HepG2 (cell line): Measurements from ENCODE around the gene COX4I1. TPM values are rescaled to one million over a fixed set of nuclear protein-coding genes. Genes with fewer than 3 reads are reported as not detected.

Experiments used
- ATAC-seq: fragments of 200-7000 bp; cut with Tn5 transposase; 3 replicates; pipeline ENCODE4 v1.9.1; 2020; ENCODE audit warnings: mild to moderate bottlenecking, moderate library complexity
- BruUV-seq: library from RNA; stranded (reverse); fragments of 400-500 nt; replicated peaks from 2 replicates; lab custom pipeline; 2021; lab: Mats Ljungman, UMichigan
- CTCF ChIA-PET: fragments of 300-600 bp; formaldehyde crosslinking; extraction: SDS; loops from one replicate; lab custom pipeline; 2021; ENCODE audit warnings: low total read pairs, inconsistent platforms, low intra/inter-chr PET ratio; lab: Yijun Ruan, JAX
- POLR2A ChIA-PET: fragments of 350-600 bp; sonication (Branson Sonifier 250); formaldehyde crosslinking; loops from one replicate; lab custom pipeline; 2020; ENCODE audit warnings: antibody characterized with exemption, inconsistent platforms; lab: Yijun Ruan, JAX
- DNase-seq: peaks from one replicate; pipeline ENCODE4 v3.0.0-alpha.2; 2015; ENCODE audit warnings: low spot score
- FAIRE-seq: peaks from 3 replicates; lab custom pipeline; 2011; peaks lifted over from hg19 to GRCh38; lab: Jason Lieb, UNC
- H2AFZ ChIP-seq: one replicate; pipeline ENCODE4 v1.6.1; 2011; ENCODE audit warnings: low read length, inconsistent platforms
- H3K27ac ChIP-seq: fragments of 300-600 bp; 3 replicates; pipeline ENCODE4 v1.8.0; 2011; ENCODE audit warnings: mixed run types, mild to moderate bottlenecking, mixed read lengths, low read length, inconsistent platforms; ENCODE audit not compliant: insufficient read depth; ENCODE audit errors: extremely low read length
- H3K27me3 ChIP-seq, 2 experiments: fragments of 200-600 bp in 1 of 2; 2 replicates in 1 of 2; 3 replicates in 1 of 2; pipeline versions ENCODE4 v1.6.0 to v1.8.0; 2011; ENCODE audit warnings: low read length in 2 of 2, mild to moderate bottlenecking in 2 of 2, moderate library complexity in 2 of 2, inconsistent platforms in 1 of 2; ENCODE audit not compliant: insufficient read depth in 2 of 2, control insufficient read depth in 1 of 2
- H3K36me3 ChIP-seq, 2 experiments: fragments of 200-600 bp in 1 of 2; replicated peaks in 1 of 2; 2 replicates in 1 of 2; 3 replicates in 1 of 2; pipeline versions ENCODE4 v1.5.1 to v1.8.0; 2011; ENCODE audit warnings: low read length in 2 of 2, inconsistent platforms in 1 of 2; ENCODE audit not compliant: insufficient read depth in 2 of 2, control insufficient read depth in 1 of 2
- H3K4me1 ChIP-seq: 2 replicates; pipeline ENCODE4 v1.5.1; 2012; ENCODE audit warnings: low read length, inconsistent platforms; ENCODE audit not compliant: insufficient read depth
- H3K4me2 ChIP-seq: 2 replicates; pipeline ENCODE4 v1.6.0; 2011; ENCODE audit warnings: low read depth, low read length, inconsistent platforms
- H3K4me3 ChIP-seq, 3 experiments: fragments of 200-600 bp in 1 of 3; sonication (generic), shearing (Covaris generic) in 1 of 3; replicated peaks in 1 of 3; 2 replicates each; pipeline ENCODE4 v1.5.1; 2011 to 2016; ENCODE audit warnings: low read length in 3 of 3, inconsistent platforms in 2 of 3, low read depth in 2 of 3, mild to moderate bottlenecking in 2 of 3, control low read depth in 1 of 3, mixed read lengths in 1 of 3; ENCODE audit not compliant: insufficient read depth in 1 of 3
- H3K79me2 ChIP-seq: one replicate; pipeline ENCODE4 v1.6.1; 2011; ENCODE audit warnings: low read length, inconsistent platforms; ENCODE audit not compliant: insufficient read depth
- H3K9ac ChIP-seq: 2 replicates; pipeline ENCODE4 v1.6.0; 2011; ENCODE audit warnings: mild to moderate bottlenecking, low read depth, low read length, inconsistent platforms; ENCODE audit not compliant: insufficient read depth
- H3K9me3 ChIP-seq: 2 replicates; pipeline ENCODE4 v1.5.1; 2012; ENCODE audit warnings: mild to moderate bottlenecking, low read length
- H4K20me1 ChIP-seq: 2 replicates; pipeline ENCODE4 v1.6.0; 2011; ENCODE audit warnings: inconsistent platforms, mild to moderate bottlenecking, low read length, moderate library complexity; ENCODE audit not compliant: insufficient read depth
- MIXL1 ChIP-seq: IDR thresholded peaks from 2 replicates; pipeline ENCODE4 v1.6.1; 2016
- NKX3-1 ChIP-seq: sonication (generic); formaldehyde crosslinking; IDR thresholded peaks from 2 replicates; pipeline ENCODE4 v1.5.0; 2020; ENCODE audit warnings: missing genetic modification reagents
- POLR2AphosphoS2 ChIP-seq: IDR thresholded peaks from 2 replicates; pipeline ENCODE4 v1.6.1; 2011; ENCODE audit warnings: low read depth, low read length, improper control_type of control experiment
- SIX4 ChIP-seq: sonication (generic); formaldehyde crosslinking; IDR thresholded peaks from 2 replicates; pipeline ENCODE4 v1.4.0; 2020; ENCODE audit warnings: missing genetic modification reagents
- SMARCE1 ChIP-seq: fragments of 450-650 bp; IDR thresholded peaks from 2 replicates; pipeline ENCODE4 v1.6.1; 2017; ENCODE audit warnings: borderline replicate concordance
- ZNF121 ChIP-seq: sonication (generic); formaldehyde crosslinking; IDR thresholded peaks from 2 replicates; pipeline ENCODE4 v1.5.0; 2020; ENCODE audit warnings: mild to moderate bottlenecking, missing genetic modification reagents
- ZNF20 ChIP-seq: sonication (generic); formaldehyde crosslinking; IDR thresholded peaks from 2 replicates; pipeline ENCODE4 v1.4.0; 2020; ENCODE audit warnings: mild to moderate bottlenecking, moderate library complexity, missing genetic modification reagents
- ZNF530 ChIP-seq: sonication (generic); formaldehyde crosslinking; IDR thresholded peaks from 2 replicates; pipeline ENCODE4 v1.5.0; 2020; ENCODE audit warnings: low read depth, mild to moderate bottlenecking, missing genetic modification reagents
- ZNF570 ChIP-seq: sonication (generic); formaldehyde crosslinking; IDR thresholded peaks from 2 replicates; pipeline ENCODE4 v1.4.0; 2020; ENCODE audit warnings: mild to moderate bottlenecking, missing genetic modification reagents, borderline replicate concordance
- ZNF614 ChIP-seq: IDR thresholded peaks from 2 replicates; pipeline ENCODE4 v1.6.1; 2018; ENCODE audit warnings: missing biosample characterization, missing genetic modification reagents, inconsistent platforms, borderline replicate concordance
- ZNF619 ChIP-seq: sonication (generic); formaldehyde crosslinking; IDR thresholded peaks from 2 replicates; pipeline ENCODE4 v1.4.0; 2020; ENCODE audit warnings: mild to moderate bottlenecking, missing genetic modification reagents
- ZNF768 ChIP-seq: sonication (generic); formaldehyde crosslinking; IDR thresholded peaks from 2 replicates; pipeline ENCODE4 v1.4.0; 2020; ENCODE audit warnings: missing genetic modification reagents
- ZNF891 ChIP-seq: sonication (generic); formaldehyde crosslinking; IDR thresholded peaks from 2 replicates; pipeline ENCODE4 v1.5.0; 2020; ENCODE audit warnings: mild to moderate bottlenecking, missing genetic modification reagents
- WGBS: methylation state at CpG from one replicate; pipeline ENCODE4 v1.1.6; 2017; ENCODE audit warnings: low lambda C conversion rate; 5-methylcytosine and 5-hydroxymethylcytosine counted together
- in situ Hi-C: cut with HindIII; loops from 2 replicates; pipeline ENCODE4 v1.10.0; 2017; ENCODE audit warnings: low pct_unique_long_range_greater_than_20kb; ENCODE audit not compliant: extremely low pct_ligation_motif_present
- intact Hi-C: fragments of 100-400 bp; cut with micrococcal nuclease; formaldehyde crosslinking; loops from one replicate; pipeline ENCODE4 v1.10.0; 2022; ENCODE audit not compliant: unreplicated experiment
- polyA plus RNA-seq, 8 experiments: library from polyadenylated mRNA; depleted of rRNA in 3 of 8; stranded (reverse) in 7 of 8; unstranded in 1 of 8; fragments of >200 nt; fragmentation: Illumina TruSeq in 4 of 8; extraction: Trizol in 4 of 8; gene quantifications; 2 replicates each; pipeline versions ENCODE4 v1.2.1 to v1.2.3, GENCODE V29; 2011 to 2016; ENCODE audit warnings: low read depth in 4 of 8, missing spikeins in 1 of 8, mixed read lengths in 1 of 8; ENCODE audit not compliant: insufficient read depth in 1 of 8
- total RNA-seq, 5 experiments: library from RNA; depleted of rRNA; stranded (reverse); fragments of >200 nt; fragmentation: Illumina TruSeq; extraction: Trizol; gene quantifications; 2 replicates each; pipeline ENCODE4 v1.2.3, GENCODE V29; 2016; ENCODE audit warnings: low read depth in 1 of 5
- TF ChIP-seq, protein P1 (sequence below): sonication (generic); formaldehyde crosslinking; IDR thresholded peaks from 2 replicates; pipeline ENCODE4 v1.8.0; 2022; ENCODE audit warnings: mild to moderate bottlenecking, missing genetic modification reagents, moderate library complexity
- TF ChIP-seq, protein P2 (sequence below): sonication (generic); formaldehyde crosslinking; IDR thresholded peaks from 2 replicates; pipeline ENCODE4 v1.4.0; 2020; ENCODE audit warnings: missing genetic modification reagents
- TF ChIP-seq, protein P3 (sequence below): sonication (generic); formaldehyde crosslinking; IDR thresholded peaks from 2 replicates; pipeline ENCODE4 v1.4.0; 2020; ENCODE audit warnings: mild to moderate bottlenecking, missing genetic modification reagents
- TF ChIP-seq, protein P4 (sequence below): sonication (generic); formaldehyde crosslinking; conservative IDR thresholded peaks from 2 replicates; pipeline ENCODE4 v1.5.0; 2020; ENCODE audit warnings: missing genetic modification reagents

The COX4I1 gene
- total and polyA plus RNA-seq, 2 of the 13 experiments (the other 11 are each of a cell fraction or from before 2014, with no cell fraction given) = 658 to 902 TPM

DNA sequence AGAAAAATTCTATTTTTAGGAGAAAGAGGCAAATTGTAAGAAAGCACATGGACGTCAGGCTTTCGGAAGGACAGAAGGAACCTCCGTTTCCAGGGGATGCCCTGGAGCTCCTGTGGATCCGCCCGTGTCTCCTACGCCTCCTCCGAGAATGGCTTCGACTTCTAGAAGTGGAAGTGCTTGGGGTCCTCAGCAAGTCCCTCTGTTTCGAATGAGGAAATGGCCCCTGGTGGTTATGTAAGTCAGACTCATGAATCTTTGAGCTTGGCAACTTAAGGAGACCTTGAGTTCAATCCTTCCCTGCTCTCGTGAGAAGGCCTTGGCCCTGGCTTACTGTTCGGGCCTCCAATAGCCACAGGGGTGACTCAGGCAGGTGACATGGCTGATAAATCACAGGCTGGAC, 38.9 kb downstream of the COX4I1 start:
- Histone ChIP-seq H3K4me3 (no peak overlapping the region), H2AFZ (no peak overlapping the region), H3K79me2 (no peaks in the 10 kb centered on the region), H3K36me3 (no peaks in the 10 kb centered on the region), H3K4me2 (no peak overlapping the region), H3K4me1 (no peaks in the 10 kb centered on the region), H3K27ac (no peak overlapping the region), H3K9me3 (no peaks in the 10 kb centered on the region), H3K9ac (no peak overlapping the region), H3K27me3 (peaks cover 14 to 54% of the 10 kb centered on the region in 2 experiments; a peak in 4 of 5 replicates), H4K20me1 (no peaks in the 10 kb centered on the region)
- ATAC-seq (no peak), DNase-seq (no peak), FAIRE-seq (no peak)
- TF ChIP-seq MIXL1 (CRISPR knock-in tag) (no peak), SMARCE1 (no peak), ZNF121 (CRISPR knock-in tag) (no peak), ZNF614 (CRISPR knock-in tag) (no peak), ZNF619 (no peak)
- WGBS = 55% methylated on average over 11 of the region's 11 CpGs
- POLR2A ChIA-PET = no interaction called here
- no TSS peak for BruUV-seq
- intact Hi-C loops = no loop called here
- in situ Hi-C loops = no loop called here
- CTCF ChIA-PET = no interaction called here

DNA sequence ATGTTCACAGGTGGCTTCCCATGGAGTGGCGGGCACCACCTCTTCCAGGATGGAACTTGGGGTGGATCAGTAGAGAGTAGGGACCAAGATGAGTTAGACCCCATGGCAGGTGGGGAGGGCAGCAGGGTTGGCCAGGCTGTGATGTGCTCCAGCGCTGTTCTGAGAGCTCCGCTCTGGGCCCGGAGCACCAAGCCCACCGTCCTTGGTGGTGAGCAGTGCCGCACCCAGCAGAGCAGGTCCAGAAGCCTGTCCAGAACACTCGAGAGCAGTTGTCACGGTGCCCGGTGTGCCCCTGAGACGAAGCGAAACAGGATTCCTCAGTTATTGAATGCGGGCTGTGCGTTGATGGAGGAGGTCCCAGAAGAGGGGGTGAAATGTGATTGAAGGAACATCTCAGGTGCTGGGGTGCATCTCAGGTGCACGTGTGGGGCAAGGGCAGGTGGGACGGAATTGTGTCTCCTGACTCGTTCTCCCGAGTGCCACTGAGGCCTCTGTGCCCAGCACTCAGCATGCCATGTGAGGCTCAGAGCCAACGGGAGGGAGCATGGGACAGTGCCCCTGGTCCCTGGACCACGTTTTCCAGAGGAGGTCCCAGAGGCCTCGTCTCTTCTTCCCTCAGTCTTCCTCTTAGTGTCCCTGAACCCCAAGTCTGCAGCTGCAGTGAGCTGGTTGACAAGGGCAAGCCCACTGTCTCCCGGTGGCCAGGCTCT, 39.5 kb downstream of the COX4I1 start:
- no peak overlapping the region for H3K4me2 ChIP-seq
- BruUV-seq = no TSS peak
- POLR2A ChIA-PET = no interaction called here
- H2AFZ ChIP-seq = no peak overlapping the region
- no peak overlapping the region for H3K4me3 ChIP-seq
- no peak for ATAC-seq
- H3K36me3 ChIP-seq = no peaks in the 10 kb centered on the region
- intact Hi-C loops = no loop called here
- H3K4me1 ChIP-seq = no peaks in the 10 kb centered on the region
- no peaks in the 10 kb centered on the region for H3K79me2 ChIP-seq
- no peaks in the 10 kb centered on the region for H3K9me3 ChIP-seq
- H3K27me3 ChIP-seq = peaks cover 14 to 54% of the 10 kb centered on the region in 2 experiments; a peak in 4 of 5 replicates
- no peak overlapping the region for H3K27ac ChIP-seq
- DNase-seq = no peak
- no peak overlapping the region for H3K9ac ChIP-seq
- FAIRE-seq = no peak
- H4K20me1 ChIP-seq = no peaks in the 10 kb centered on the region
- 43% methylated on average over 10 of the region's 21 CpGs for WGBS
- CTCF ChIA-PET = no interaction called here
- in situ Hi-C loops = no loop called here
- TF ChIP-seq, protein P1, sequence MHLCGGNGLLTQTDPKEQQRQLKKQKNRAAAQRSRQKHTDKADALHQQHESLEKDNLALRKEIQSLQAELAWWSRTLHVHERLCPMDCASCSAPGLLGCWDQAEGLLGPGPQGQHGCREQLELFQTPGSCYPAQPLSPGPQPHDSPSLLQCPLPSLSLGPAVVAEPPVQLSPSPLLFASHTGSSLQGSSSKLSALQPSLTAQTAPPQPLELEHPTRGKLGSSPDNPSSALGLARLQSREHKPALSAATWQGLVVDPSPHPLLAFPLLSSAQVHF (CRISPR knock-in tag) = no peak
- TF ChIP-seq, protein P2, sequence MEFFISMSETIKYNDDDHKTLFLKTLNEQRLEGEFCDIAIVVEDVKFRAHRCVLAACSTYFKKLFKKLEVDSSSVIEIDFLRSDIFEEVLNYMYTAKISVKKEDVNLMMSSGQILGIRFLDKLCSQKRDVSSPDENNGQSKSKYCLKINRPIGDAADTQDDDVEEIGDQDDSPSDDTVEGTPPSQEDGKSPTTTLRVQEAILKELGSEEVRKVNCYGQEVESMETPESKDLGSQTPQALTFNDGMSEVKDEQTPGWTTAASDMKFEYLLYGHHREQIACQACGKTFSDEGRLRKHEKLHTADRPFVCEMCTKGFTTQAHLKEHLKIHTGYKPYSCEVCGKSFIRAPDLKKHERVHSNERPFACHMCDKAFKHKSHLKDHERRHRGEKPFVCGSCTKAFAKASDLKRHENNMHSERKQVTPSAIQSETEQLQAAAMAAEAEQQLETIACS (CRISPR knock-in tag) = no peak
- TF ChIP-seq ZNF891 = no peak
- TF ChIP-seq NKX3-1 = no peak
- TF ChIP-seq, protein P3, sequence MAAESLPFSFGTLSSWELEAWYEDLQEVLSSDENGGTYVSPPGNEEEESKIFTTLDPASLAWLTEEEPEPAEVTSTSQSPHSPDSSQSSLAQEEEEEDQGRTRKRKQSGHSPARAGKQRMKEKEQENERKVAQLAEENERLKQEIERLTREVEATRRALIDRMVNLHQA (CRISPR knock-in tag) = no peak
- TF ChIP-seq ZNF570 = no peak
- TF ChIP-seq ZNF20 (CRISPR knock-in tag) = no peak
- TF ChIP-seq, protein P4, sequence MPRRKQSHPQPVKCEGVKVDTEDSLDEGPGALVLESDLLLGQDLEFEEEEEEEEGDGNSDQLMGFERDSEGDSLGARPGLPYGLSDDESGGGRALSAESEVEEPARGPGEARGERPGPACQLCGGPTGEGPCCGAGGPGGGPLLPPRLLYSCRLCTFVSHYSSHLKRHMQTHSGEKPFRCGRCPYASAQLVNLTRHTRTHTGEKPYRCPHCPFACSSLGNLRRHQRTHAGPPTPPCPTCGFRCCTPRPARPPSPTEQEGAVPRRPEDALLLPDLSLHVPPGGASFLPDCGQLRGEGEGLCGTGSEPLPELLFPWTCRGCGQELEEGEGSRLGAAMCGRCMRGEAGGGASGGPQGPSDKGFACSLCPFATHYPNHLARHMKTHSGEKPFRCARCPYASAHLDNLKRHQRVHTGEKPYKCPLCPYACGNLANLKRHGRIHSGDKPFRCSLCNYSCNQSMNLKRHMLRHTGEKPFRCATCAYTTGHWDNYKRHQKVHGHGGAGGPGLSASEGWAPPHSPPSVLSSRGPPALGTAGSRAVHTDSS = no peak
- TF ChIP-seq SIX4 (CRISPR knock-in tag) = no peak
- TF ChIP-seq POLR2AphosphoS2 = no peak
- TF ChIP-seq ZNF530 (CRISPR knock-in tag) = no peak
- TF ChIP-seq ZNF768 (CRISPR knock-in tag) = no peak
